ENCODE results near the gene STPG1. TPM values are rescaled to one million over a fixed set of nuclear protein-coding genes. Genes with fewer than 3 reads are reported as not detected.
A peak's percentile ranks its signal among the peaks of the same experiment; 100 is the strongest.

Gene STPG1
- total RNA-seq, 4 donors from 2014 or later: 2.2 to 5.6 (median 4.1) TPM

DNA sequence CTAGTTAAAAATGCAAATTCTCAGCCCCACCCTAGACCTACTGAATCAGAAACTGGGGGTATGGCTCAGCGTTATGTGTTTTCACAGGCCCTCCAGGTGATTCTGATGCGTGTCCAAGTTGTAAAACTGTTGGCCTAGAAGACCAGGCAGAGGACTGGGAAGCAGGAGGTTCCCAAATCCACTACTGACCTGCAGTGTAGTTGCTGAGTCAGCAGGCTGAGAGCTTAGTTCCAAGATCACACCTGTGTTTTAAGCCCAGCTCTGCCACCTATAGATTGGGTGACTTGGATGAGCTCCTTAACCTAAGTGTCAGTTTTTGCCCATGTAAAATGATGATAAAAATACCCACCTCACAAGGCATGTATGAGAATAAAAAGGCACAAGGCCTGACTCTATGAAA, 90.3 kb downstream of the STPG1 start:
- 100% methylated on average over 2 of the region's 2 CpGs for WGBS
- no peaks in the 10 kb centered on the region for H3K36me3 ChIP-seq
- intact Hi-C loops (cut with DNase I): no loop called here

DNA sequence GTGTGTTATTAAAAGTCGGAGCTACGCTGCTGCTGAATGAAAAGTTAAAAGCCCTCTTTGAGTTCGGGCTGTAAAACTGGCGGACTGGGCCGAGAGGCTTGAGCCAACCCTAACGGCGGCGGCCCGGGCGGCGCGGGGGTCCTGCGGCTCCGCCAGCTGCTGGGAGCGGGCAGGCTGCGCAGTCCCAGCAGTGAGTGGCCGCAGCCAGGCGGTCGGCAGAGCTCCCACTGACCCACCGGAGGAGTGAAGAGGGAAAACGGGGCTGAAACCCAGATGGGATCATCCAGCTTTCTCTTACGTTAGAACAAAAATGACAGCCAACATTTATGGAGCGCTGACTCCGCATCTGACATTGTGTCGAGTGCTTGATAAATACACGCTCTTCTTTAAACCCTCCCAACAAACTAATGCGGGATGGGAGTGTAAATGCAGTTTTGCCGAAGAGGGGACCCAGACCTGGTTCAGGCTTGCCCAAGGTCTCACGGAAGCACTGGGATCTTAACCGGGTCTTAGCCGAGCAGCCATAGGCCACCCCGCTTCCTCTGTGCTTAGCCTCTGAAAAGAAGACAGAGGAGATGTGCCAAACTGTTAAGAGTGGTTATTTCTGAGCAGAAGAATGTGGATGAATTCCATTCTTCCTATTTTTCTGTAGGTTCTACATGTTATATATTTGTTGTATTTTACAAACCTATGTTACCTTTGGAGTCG, 91.0 kb downstream of the STPG1 start:
- H3K9me3 ChIP-seq: no peaks in the 10 kb centered on the region
- H3K36me3 ChIP-seq: no peaks in the 10 kb centered on the region
- DNase-seq (ENCODE audit: extremely low spot score): no peak
- 49% methylated on average over 15 of the region's 33 CpGs for WGBS
- H3K4me3 ChIP-seq: peak overlapping the region; percentile 54 to 64 (median 62)
- peaks cover 12 to 39% (median 29%) of the 10 kb centered on the region in 4 donors for H3K4me1 ChIP-seq
- peak overlapping the region in 3 of 4 donors; percentile 4 to 59 (median 43) for H3K27ac ChIP-seq (replicated peaks in 1 of 4)
- no peak for TF ChIP-seq POLR2A (IDR thresholded peaks at IDR 0.05; ENCODE audit: low read depth)
- intact Hi-C loops (cut with DNase I): no loop called here
- H3K27me3 ChIP-seq: peaks cover 0 to 23% (median 10%) of the 10 kb centered on the region in 4 donors

More for the DNA sequence above, 90.3 kb downstream of the STPG1 start:
- Histone ChIP-seq H3K4me1 (peaks cover 11 to 34% (median 28%) of the 10 kb centered on the region in 4 donors), H3K27ac (replicated peaks in 1 of 4) (no peak overlapping the region), H3K27me3 (peaks cover 0 to 17% (median 9%) of the 10 kb centered on the region in 4 donors), H3K4me3 (no peak overlapping the region), H3K9me3 (no peaks in the 10 kb centered on the region)
- DNase-seq (ENCODE audit: extremely low spot score): no peak
- TF ChIP-seq, protein P1, sequence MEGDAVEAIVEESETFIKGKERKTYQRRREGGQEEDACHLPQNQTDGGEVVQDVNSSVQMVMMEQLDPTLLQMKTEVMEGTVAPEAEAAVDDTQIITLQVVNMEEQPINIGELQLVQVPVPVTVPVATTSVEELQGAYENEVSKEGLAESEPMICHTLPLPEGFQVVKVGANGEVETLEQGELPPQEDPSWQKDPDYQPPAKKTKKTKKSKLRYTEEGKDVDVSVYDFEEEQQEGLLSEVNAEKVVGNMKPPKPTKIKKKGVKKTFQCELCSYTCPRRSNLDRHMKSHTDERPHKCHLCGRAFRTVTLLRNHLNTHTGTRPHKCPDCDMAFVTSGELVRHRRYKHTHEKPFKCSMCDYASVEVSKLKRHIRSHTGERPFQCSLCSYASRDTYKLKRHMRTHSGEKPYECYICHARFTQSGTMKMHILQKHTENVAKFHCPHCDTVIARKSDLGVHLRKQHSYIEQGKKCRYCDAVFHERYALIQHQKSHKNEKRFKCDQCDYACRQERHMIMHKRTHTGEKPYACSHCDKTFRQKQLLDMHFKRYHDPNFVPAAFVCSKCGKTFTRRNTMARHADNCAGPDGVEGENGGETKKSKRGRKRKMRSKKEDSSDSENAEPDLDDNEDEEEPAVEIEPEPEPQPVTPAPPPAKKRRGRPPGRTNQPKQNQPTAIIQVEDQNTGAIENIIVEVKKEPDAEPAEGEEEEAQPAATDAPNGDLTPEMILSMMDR (IDR thresholded peaks at IDR 0.05): no peak
- TF ChIP-seq EP300 (IDR thresholded peaks at IDR 0.05): no peak
- TF ChIP-seq POLR2AphosphoS5 (IDR thresholded peaks at IDR 0.05): no peak
- TF ChIP-seq POLR2A (IDR thresholded peaks at IDR 0.05; ENCODE audit: low read depth): no peak

DNA sequence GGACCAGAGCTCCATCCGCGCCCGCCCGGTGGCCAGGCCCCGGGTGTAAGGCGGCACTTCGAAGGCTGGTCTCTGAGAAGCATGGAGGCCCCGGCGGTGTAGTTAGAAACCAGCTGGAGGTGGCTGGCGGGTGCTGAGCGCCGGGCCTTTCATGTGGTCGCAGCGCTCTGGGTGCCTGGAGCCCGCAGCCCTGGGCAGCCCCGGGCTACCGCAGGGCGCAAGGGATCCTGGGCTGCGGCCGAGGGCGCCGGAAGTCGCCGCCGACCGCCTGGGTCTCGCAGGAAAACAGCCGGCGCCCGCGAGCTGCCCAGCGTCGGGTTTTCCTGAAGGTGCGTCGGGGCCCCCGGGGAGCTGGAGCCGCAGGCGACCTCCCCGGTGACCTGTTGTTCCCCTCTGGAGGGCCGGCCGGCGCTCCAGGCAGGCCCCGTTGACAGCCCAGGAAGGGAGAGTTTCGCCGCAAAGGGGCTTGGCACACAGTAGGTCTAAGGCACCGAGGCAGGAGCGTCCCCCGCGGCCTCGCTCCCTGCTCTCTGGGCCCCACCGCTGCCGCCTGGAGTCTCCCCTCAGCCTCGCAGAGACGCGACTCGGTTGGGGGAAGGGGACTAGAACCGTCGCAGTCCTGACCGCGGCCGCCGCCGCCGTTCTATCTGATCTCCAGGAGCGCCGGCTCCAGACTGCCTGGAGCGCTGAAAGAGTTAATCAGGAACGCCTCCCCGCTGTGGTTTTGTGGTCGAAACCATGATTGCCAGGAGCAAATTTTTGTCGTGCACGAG, 91.7 kb downstream of the STPG1 start:
- DNase-seq (ENCODE audit: extremely low spot score): no peak
- Histone ChIP-seq H3K4me1 (peaks cover 12 to 39% (median 29%) of the 10 kb centered on the region in 4 donors), H3K36me3 (no peaks in the 10 kb centered on the region), H3K27ac (replicated peaks in 1 of 4) (peak overlapping the region; percentile 4 to 59 (median 39)), H3K4me3 (peak overlapping the region; percentile 54 to 64 (median 62)), H3K9me3 (no peaks in the 10 kb centered on the region), H3K27me3 (peaks cover 0 to 31% (median 10%) of the 10 kb centered on the region in 4 donors)
- intact Hi-C loops (cut with DNase I): no loop called here
- WGBS: 6% methylated on average over 16 of the region's 72 CpGs
- TF ChIP-seq POLR2AphosphoS5 (IDR thresholded peaks at IDR 0.05) (no peak), POLR2A (IDR thresholded peaks at IDR 0.05; ENCODE audit: low read depth) (no peak), EP300 (IDR thresholded peaks at IDR 0.05) (no peak)
- TF ChIP-seq, protein P1 (IDR thresholded peaks at IDR 0.05): no peak

DNA sequence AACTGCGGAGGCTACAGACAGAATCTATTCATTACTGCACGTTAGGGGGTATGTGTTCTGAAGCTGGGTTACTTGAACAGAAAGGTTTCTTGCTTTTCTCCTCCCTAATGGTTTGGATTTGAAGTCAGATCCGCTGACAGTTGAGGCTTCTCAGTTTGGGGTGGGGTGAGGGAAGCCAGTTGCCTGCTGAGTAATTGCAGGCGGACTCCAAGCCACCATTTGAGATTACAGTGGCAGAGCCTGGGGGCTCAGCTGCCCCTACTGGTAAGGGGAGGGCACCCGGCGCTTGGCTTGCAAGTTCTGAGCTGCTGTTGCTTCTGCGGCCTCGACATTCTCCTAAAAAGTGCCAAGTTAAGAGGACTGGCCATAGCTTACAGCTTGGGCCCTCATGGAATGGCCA, 92.5 kb downstream of the STPG1 start:
- Histone ChIP-seq H3K27me3 (peaks cover 0 to 37% (median 10%) of the 10 kb centered on the region in 4 donors), H3K36me3 (no peaks in the 10 kb centered on the region), H3K4me3 (peak overlapping the region in 2 of 4 donors; percentile 54 to 62), H3K27ac (replicated peaks in 1 of 4) (no peak overlapping the region), H3K9me3 (no peaks in the 10 kb centered on the region), H3K4me1 (peaks cover 12 to 39% (median 29%) of the 10 kb centered on the region in 4 donors)
- TF ChIP-seq POLR2A (IDR thresholded peaks at IDR 0.05; ENCODE audit: low read depth) (no peak), EP300 (IDR thresholded peaks at IDR 0.05) (no peak), POLR2AphosphoS5 (IDR thresholded peaks at IDR 0.05) (no peak)
- TF ChIP-seq, protein P1 (IDR thresholded peaks at IDR 0.05): no peak
- no peak for DNase-seq (ENCODE audit: extremely low spot score)
- WGBS: 97% methylated on average over 6 of the region's 8 CpGs
- intact Hi-C loops (cut with DNase I): no loop called here

DNA sequence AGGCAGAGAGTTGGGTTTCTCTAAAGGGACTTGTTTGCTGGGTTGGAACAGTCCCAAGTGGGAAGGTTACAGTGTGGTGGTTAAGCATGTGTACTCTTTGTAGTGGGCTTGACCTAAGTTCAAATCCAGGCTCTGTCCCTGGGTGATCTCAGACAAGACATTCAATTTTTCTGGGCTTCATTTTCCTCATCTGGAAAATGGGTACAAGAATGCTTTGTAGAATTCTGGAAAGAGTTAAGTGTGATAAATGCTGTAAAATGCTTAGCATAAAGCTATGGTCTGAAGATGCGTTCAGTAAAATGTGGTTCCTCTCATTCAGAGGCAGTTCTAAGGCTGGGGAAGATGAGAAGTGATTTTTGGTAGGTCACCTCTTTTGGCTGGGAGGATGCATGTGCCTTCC, 93.6 kb downstream of the STPG1 start:
- peaks cover 0 to 46% (median 10%) of the 10 kb centered on the region in 4 donors for H3K27me3 ChIP-seq
- intact Hi-C loops (cut with DNase I): no loop called here

More for the DNA sequence above, 93.6 kb downstream of the STPG1 start:
- H3K9me3 ChIP-seq: no peaks in the 10 kb centered on the region
- TF ChIP-seq, protein P1 (IDR thresholded peaks at IDR 0.05): no peak
- TF ChIP-seq EP300 (IDR thresholded peaks at IDR 0.05) (no peak), POLR2A (IDR thresholded peaks at IDR 0.05; ENCODE audit: low read depth) (no peak), POLR2AphosphoS5 (IDR thresholded peaks at IDR 0.05) (no peak)
- H3K27ac ChIP-seq (replicated peaks in 1 of 4): no peak overlapping the region
- WGBS: 95% methylated on average over 1 of the region's 1 CpG
- no peak for DNase-seq (ENCODE audit: extremely low spot score)
- no peaks in the 10 kb centered on the region for H3K36me3 ChIP-seq
- no peak overlapping the region for H3K4me3 ChIP-seq
- H3K4me1 ChIP-seq: peaks cover 12 to 39% (median 29%) of the 10 kb centered on the region in 4 donors
